ENCODE measurements around the gene ARF6. TPM values are rescaled to one million over a fixed set of nuclear protein-coding genes. Genes with fewer than 3 reads are reported as not detected.

ARF6 gene
- total and polyA plus RNA-seq, 9 of the 15 experiments (the other 6 are each of a cell fraction or from before 2014, with no cell fraction given), result 15.3 to 35.2 (median 24.9) TPM

DNA sequence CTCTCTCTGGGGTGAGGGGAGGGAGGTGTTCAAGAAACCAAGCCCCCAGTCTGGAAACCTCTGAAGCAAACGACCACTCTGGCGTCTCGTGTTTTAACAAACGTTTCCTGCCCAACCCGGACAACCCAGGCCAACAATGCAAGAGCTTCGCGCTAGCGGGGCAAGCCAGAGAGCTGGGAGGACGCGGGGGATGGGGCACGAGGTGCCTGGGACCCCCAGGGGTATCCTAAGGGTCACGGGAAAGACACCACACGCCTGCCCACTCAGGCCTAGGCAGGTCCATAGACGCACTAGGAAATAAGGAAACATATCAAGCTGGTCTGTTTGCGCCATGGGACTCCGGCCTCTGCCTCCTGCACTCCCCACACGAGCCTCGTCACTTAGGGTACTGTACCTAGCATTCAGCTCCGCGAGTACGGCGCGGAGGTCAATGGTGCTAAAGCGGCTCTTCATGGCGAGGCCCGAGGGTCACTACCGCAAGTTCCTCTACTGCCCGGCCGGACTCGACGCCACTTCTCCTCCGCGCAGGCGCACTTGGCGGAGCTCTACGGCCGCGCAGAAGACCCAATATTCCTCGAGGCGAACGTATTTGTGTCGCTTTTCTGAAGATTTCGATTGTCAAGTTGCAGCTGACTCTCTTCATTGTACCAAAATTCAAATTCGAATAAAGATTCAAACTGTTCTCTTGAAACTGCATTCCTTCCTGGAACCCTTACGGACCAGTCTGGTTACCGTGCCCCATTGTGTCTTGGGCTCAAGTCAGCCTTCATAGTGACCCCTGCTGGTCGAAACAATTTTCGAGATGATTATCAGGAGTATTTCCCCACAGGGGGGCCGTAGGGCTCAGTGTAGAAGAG, 40.4 kb upstream of the ARF6 start, which contains the start of gene NEMF (continued):
- TF ChIP-seq, protein P1, sequence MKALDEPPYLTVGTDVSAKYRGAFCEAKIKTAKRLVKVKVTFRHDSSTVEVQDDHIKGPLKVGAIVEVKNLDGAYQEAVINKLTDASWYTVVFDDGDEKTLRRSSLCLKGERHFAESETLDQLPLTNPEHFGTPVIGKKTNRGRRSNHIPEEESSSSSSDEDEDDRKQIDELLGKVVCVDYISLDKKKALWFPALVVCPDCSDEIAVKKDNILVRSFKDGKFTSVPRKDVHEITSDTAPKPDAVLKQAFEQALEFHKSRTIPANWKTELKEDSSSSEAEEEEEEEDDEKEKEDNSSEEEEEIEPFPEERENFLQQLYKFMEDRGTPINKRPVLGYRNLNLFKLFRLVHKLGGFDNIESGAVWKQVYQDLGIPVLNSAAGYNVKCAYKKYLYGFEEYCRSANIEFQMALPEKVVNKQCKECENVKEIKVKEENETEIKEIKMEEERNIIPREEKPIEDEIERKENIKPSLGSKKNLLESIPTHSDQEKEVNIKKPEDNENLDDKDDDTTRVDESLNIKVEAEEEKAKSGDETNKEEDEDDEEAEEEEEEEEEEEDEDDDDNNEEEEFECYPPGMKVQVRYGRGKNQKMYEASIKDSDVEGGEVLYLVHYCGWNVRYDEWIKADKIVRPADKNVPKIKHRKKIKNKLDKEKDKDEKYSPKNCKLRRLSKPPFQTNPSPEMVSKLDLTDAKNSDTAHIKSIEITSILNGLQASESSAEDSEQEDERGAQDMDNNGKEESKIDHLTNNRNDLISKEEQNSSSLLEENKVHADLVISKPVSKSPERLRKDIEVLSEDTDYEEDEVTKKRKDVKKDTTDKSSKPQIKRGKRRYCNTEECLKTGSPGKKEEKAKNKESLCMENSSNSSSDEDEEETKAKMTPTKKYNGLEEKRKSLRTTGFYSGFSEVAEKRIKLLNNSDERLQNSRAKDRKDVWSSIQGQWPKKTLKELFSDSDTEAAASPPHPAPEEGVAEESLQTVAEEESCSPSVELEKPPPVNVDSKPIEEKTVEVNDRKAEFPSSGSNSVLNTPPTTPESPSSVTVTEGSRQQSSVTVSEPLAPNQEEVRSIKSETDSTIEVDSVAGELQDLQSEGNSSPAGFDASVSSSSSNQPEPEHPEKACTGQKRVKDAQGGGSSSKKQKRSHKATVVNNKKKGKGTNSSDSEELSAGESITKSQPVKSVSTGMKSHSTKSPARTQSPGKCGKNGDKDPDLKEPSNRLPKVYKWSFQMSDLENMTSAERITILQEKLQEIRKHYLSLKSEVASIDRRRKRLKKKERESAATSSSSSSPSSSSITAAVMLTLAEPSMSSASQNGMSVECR (CRISPR knock-in tag; IDR thresholded peaks at IDR 0.05), result no peak
- TF ChIP-seq KAT8 (IDR thresholded peaks at IDR 0.05; ENCODE audit: low read depth) (no peak), CBX8 (IDR thresholded peaks at IDR 0.05; ENCODE audit: borderline replicate concordance, extremely low read depth, low read depth, low read length, poor library complexity, severe bottlenecking) (no peak), ELF2 (CRISPR knock-in tag; IDR thresholded peaks at IDR 0.05) (no peak), NR2C2 (CRISPR knock-in tag; IDR thresholded peaks at IDR 0.05) (no peak), NR2C2 (tag; IDR thresholded peaks at IDR 0.05) (peak; percentile 61), MYBL2 (IDR thresholded peaks at IDR 0.05; ENCODE audit: low read depth) (no peak), MYBL2 (CRISPR knock-in tag; IDR thresholded peaks at IDR 0.05; ENCODE audit: borderline replicate concordance) (no peak), HDAC2 (IDR thresholded peaks at IDR 0.05) (no peak; the same call in 1 of the 2 replicates), U2AF2 (optimal IDR thresholded peaks at IDR 0.05; ENCODE audit: low read depth, low read length) (no peak), FUS (optimal IDR thresholded peaks at IDR 0.05; ENCODE audit: low read depth, low read length) (no peak), SMARCA5 (IDR thresholded peaks at IDR 0.05) (no peak), PRMT5 (CRISPR knock-in tag; IDR thresholded peaks at IDR 0.05) (no peak), ZNF311 (CRISPR knock-in tag; IDR thresholded peaks at IDR 0.05) (no peak), ZFPM2 (CRISPR knock-in tag; IDR thresholded peaks at IDR 0.05) (no peak), TFAM (CRISPR knock-in tag; conservative IDR thresholded peaks at IDR 0.05) (no peak), BCOR (IDR thresholded peaks at IDR 0.05) (no peak), PCBP1 (IDR thresholded peaks at IDR 0.05; ENCODE audit: low read depth, low read length, poor library complexity, severe bottlenecking) (no peak), MXI1 (IDR thresholded peaks at IDR 0.05; ENCODE audit: low read depth, low read length) (no peak)
- TF ChIP-seq, protein P2, sequence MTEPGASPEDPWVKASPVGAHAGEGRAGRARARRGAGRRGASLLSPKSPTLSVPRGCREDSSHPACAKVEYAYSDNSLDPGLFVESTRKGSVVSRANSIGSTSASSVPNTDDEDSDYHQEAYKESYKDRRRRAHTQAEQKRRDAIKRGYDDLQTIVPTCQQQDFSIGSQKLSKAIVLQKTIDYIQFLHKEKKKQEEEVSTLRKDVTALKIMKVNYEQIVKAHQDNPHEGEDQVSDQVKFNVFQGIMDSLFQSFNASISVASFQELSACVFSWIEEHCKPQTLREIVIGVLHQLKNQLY (CRISPR knock-in tag; conservative IDR thresholded peaks at IDR 0.05), result no peak
- TF ChIP-seq, protein P3, sequence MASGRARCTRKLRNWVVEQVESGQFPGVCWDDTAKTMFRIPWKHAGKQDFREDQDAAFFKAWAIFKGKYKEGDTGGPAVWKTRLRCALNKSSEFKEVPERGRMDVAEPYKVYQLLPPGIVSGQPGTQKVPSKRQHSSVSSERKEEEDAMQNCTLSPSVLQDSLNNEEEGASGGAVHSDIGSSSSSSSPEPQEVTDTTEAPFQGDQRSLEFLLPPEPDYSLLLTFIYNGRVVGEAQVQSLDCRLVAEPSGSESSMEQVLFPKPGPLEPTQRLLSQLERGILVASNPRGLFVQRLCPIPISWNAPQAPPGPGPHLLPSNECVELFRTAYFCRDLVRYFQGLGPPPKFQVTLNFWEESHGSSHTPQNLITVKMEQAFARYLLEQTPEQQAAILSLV (tag; IDR thresholded peaks at IDR 0.05), result no peak

Data from K562 (cell line).